Karpas-422 (cell line): ENCODE results near the gene ABCB10. TPM values are rescaled to one million over a fixed set of nuclear protein-coding genes. Genes with fewer than 3 reads are reported as not detected.
"Not testable (repeated sequence)": the region's sequence is repeated elsewhere in the genome, so short reads cannot be mapped to it uniquely, and the experiment has no call there.

Experiments
- DNase-seq: peaks from one replicate; pipeline ENCODE4 v3.0.0-alpha.2; 2015
- H2AFZ ChIP-seq: fragments of 200-600 bp; sonication (generic); 2 replicates; pipeline ENCODE4 v1.6.1; 2014; ENCODE audit warnings: antibody characterized with exemption, low read length, mixed read lengths
- H3K27ac ChIP-seq: fragments of 200-600 bp; sonication (generic); 2 replicates; pipeline ENCODE4 v1.5.1; 2014; ENCODE audit warnings: mild to moderate bottlenecking, low read length, moderate library complexity
- H3K27me3 ChIP-seq: fragments of 200-600 bp; sonication (generic); 2 replicates; pipeline ENCODE4 v1.6.1; 2014; ENCODE audit warnings: low read length, mixed read lengths
- H3K36me3 ChIP-seq: fragments of 200-600 bp; sonication (generic); 2 replicates; pipeline ENCODE4 v1.6.1; 2014; ENCODE audit warnings: low read length, mixed read lengths; ENCODE audit not compliant: insufficient read depth
- H3K4me1 ChIP-seq: fragments of 200-600 bp; sonication (generic); 2 replicates; pipeline ENCODE4 v1.6.1; 2014; ENCODE audit warnings: mild to moderate bottlenecking, low read length, mixed read lengths
- H3K4me2 ChIP-seq: fragments of 200-600 bp; sonication (generic); 2 replicates; pipeline ENCODE4 v1.6.1; 2014; ENCODE audit warnings: low read length, low read depth, mild to moderate bottlenecking; ENCODE audit not compliant: poor library complexity, severe bottlenecking
- H3K4me3 ChIP-seq: fragments of 200-600 bp; sonication (generic); 2 replicates; pipeline ENCODE4 v1.5.1; 2014; ENCODE audit warnings: mild to moderate bottlenecking, antibody characterized with exemption, low read length, mixed read lengths
- H3K79me2 ChIP-seq: fragments of 200-600 bp; sonication (generic); 2 replicates; pipeline ENCODE4 v1.6.1; 2014; ENCODE audit warnings: mild to moderate bottlenecking, low read length, mixed read lengths
- H3K9ac ChIP-seq: fragments of 200-600 bp; sonication (generic); 2 replicates; pipeline ENCODE4 v1.6.0; 2014; ENCODE audit warnings: low read length
- H3K9me2 ChIP-seq: fragments of 200-600 bp; sonication (generic), shearing (Covaris generic); replicated peaks from 2 replicates; pipeline ENCODE4 v1.6.0; 2014; ENCODE audit warnings: mild to moderate bottlenecking, low read length, moderate library complexity; ENCODE audit not compliant: insufficient read depth
- H3K9me3 ChIP-seq: fragments of 300-700, 200-600 bp; sonication (generic); 2 replicates; pipeline ENCODE4 v1.6.1; 2014; ENCODE audit warnings: low read length, mixed read lengths
- H4K20me1 ChIP-seq: fragments of 200-600 bp; sonication (generic); 2 replicates; pipeline ENCODE4 v1.6.1; 2014; ENCODE audit warnings: mild to moderate bottlenecking, antibody characterized with exemption, low read length, low read depth; ENCODE audit not compliant: insufficient read depth
- total RNA-seq: library from RNA; depleted of rRNA; stranded (reverse); fragments of >200 nt; shearing (Covaris generic); gene quantifications from 2 replicates; pipeline ENCODE4 v1.2.3, GENCODE V29; 2014; ENCODE audit warnings: low replicate concordance

Gene ABCB10
- total RNA-seq, 1 experiment from 2014 or later, result 27.8 TPM

GRCh38 chr1:229595876-229596275 is 37.4 kb upstream of the ABCB10 start:
- not testable (repeated sequence) for H3K4me2 ChIP-seq, H3K9ac ChIP-seq, H3K9me2 ChIP-seq, H3K9me3 ChIP-seq, H3K4me1 ChIP-seq, H4K20me1 ChIP-seq, DNase-seq, H3K27ac ChIP-seq, H3K36me3 ChIP-seq, H3K27me3 ChIP-seq, H3K4me3 ChIP-seq, H2AFZ ChIP-seq
- H3K79me2 ChIP-seq, result peaks cover 34% of the 10 kb centered on the region

GRCh38 chr1:229594227-229595008 is 35.9 kb upstream of the ABCB10 start:
- no peaks in the 10 kb centered on the region for H3K27me3 ChIP-seq
- H3K4me2 ChIP-seq, result no peak overlapping the region
- no peaks in the 10 kb centered on the region for H3K9me2 ChIP-seq
- no peak overlapping the region for H2AFZ ChIP-seq
- H3K4me1 ChIP-seq, result no peaks in the 10 kb centered on the region
- DNase-seq, result no peak
- no peak overlapping the region for H3K27ac ChIP-seq
- H3K36me3 ChIP-seq, result no peaks in the 10 kb centered on the region
- no peak overlapping the region for H3K4me3 ChIP-seq
- H3K79me2 ChIP-seq, result peaks cover 22% of the 10 kb centered on the region
- no peaks in the 10 kb centered on the region for H3K9me3 ChIP-seq
- H3K9ac ChIP-seq, result no peak overlapping the region
- H4K20me1 ChIP-seq, result no peaks in the 10 kb centered on the region

DNA sequence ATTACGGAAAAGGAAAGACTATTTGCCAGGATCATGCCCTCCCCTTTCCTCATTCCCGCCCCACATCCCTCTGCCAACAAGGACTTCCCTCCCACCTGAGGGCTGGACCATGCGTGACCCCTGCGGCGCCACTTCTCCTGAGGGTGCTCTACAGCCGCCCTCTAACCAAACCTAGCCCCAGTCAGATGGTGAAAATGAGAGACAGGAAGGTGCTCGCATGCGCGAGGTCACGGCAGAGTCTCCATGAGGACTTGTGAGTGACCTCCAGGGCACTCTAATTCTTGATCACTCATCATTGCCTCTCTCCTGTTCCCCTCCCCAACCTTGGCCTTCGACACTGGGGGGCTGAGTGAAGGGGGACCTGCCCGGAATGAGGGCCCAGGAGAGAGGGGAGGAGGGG is 35.3 kb upstream of the ABCB10 start:
- no peak overlapping the region for H3K9ac ChIP-seq
- no peak overlapping the region for H3K4me3 ChIP-seq
- no peaks in the 10 kb centered on the region for H3K27me3 ChIP-seq
- H2AFZ ChIP-seq, result no peak overlapping the region
- H3K4me2 ChIP-seq, result no peak overlapping the region
- H3K36me3 ChIP-seq, result no peaks in the 10 kb centered on the region
- H3K9me2 ChIP-seq, result no peaks in the 10 kb centered on the region
- peaks cover 15% of the 10 kb centered on the region for H3K79me2 ChIP-seq
- H3K4me1 ChIP-seq, result no peaks in the 10 kb centered on the region
- no peak overlapping the region for H3K27ac ChIP-seq
- no peaks in the 10 kb centered on the region for H3K9me3 ChIP-seq
- no peak for DNase-seq
- H4K20me1 ChIP-seq, result no peaks in the 10 kb centered on the region

GRCh38 chr1:229590119-229590518 is 31.6 kb upstream of the ABCB10 start:
- no peaks in the 10 kb centered on the region for H3K27me3 ChIP-seq
- 0 out of 2 replicates have a peak, but pooled peaks cover under 1% of the 10 kb centered on the region for H3K79me2 ChIP-seq
- DNase-seq, result no peak
- no peak overlapping the region for H3K9ac ChIP-seq
- no peaks in the 10 kb centered on the region for H3K36me3 ChIP-seq
- no peaks in the 10 kb centered on the region for H3K9me2 ChIP-seq
- H3K4me1 ChIP-seq, result no peaks in the 10 kb centered on the region
- no peaks in the 10 kb centered on the region for H4K20me1 ChIP-seq
- no peak overlapping the region for H3K4me2 ChIP-seq
- H3K27ac ChIP-seq, result no peak overlapping the region
- H3K4me3 ChIP-seq, result no peak overlapping the region
- H2AFZ ChIP-seq, result no peak overlapping the region
- H3K9me3 ChIP-seq, result no peaks in the 10 kb centered on the region

- Histone ChIP-seq H3K9me2 (no peaks in the 10 kb centered on the region), H3K27me3 (no peaks in the 10 kb centered on the region), H3K4me1 (peaks cover 2% of the 10 kb centered on the region; the same call in 1 of the 2 replicates)
Measured at GRCh38 chr1:229585338-229585737, 26.8 kb upstream of the ABCB10 start.

DNA sequence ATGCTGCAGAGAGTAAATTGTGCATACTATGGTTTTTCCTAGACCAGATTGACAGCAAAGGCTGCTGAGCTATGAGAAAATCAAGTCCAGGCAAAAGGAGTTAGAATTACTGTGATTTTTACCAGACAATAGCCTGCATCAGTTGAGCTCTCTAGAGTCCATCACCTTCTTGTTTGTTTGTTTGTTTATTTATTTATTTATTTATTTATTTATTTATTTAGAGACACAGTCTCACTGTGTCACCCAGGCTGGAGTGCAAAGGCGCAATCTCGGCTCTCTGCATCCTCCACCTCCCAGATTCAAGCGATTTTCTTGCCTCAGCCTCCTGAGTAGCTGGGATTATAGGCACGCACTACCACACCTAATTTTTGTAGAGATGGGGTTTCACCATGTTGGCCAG is 24.2 kb upstream of the ABCB10 start:
- no peak for DNase-seq
- Histone ChIP-seq H3K9me2 (no peaks in the 10 kb centered on the region), H3K9ac (no peak overlapping the region), H3K27me3 (no peaks in the 10 kb centered on the region), H3K4me2 (no peak overlapping the region), H3K27ac (no peak overlapping the region), H3K9me3 (no peaks in the 10 kb centered on the region), H2AFZ (no peak overlapping the region), H3K4me1 (peaks cover 21% of the 10 kb centered on the region), H3K79me2 (no peaks in the 10 kb centered on the region), H3K4me3 (no peak overlapping the region), H3K36me3 (no peaks in the 10 kb centered on the region), H4K20me1 (no peaks in the 10 kb centered on the region)

More at GRCh38 chr1:229585338-229585737, 26.8 kb upstream of the ABCB10 start:
- Histone ChIP-seq H3K79me2 (no peaks in the 10 kb centered on the region), H3K9ac (no peak overlapping the region), H3K9me3 (no peaks in the 10 kb centered on the region), H2AFZ (no peak overlapping the region), H3K27ac (no peak overlapping the region), H3K36me3 (no peaks in the 10 kb centered on the region), H3K4me3 (no peak overlapping the region), H4K20me1 (no peaks in the 10 kb centered on the region), H3K4me2 (no peak overlapping the region)
- no peak for DNase-seq

DNA sequence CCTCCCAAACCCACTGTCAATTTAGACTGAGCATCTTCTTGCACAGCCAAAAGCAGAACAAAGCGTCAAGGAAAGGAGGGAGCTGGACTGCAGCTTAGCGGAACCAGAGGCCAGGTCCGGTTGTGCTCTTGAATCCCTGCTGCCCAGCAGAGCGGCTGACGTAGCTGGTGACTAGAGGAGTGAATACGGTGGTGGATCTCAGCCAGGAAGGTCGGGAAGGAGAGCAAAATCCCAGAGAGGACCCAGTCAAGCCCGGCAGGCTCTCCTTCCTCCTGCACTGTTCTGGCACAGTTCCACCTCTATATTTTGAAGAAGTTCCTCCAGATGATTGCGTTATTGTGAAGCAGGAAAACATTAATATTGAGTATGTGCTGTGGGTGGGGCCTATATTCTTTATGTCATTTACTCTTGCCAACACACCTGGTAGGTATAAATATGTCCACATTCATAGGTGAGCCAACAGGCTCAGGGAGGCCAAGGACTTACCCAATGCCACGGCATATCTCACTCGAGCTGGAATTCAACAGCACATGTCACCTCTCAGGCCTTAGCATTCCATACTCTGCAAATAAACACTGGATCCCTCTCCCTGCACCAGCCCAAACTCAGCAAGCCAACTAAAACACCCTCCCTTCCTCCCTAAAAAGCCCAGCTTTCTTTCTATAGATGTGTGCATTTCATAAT is 23.6 kb upstream of the ABCB10 start:
- Histone ChIP-seq H4K20me1 (no peaks in the 10 kb centered on the region), H3K4me1 (peaks cover 21% of the 10 kb centered on the region), H3K36me3 (no peaks in the 10 kb centered on the region), H3K4me3 (no peak overlapping the region), H3K9me2 (no peaks in the 10 kb centered on the region), H3K79me2 (no peaks in the 10 kb centered on the region), H3K9ac (no peak overlapping the region), H2AFZ (no peak overlapping the region), H3K4me2 (no peak overlapping the region), H3K9me3 (no peaks in the 10 kb centered on the region), H3K27me3 (no peaks in the 10 kb centered on the region), H3K27ac (no peak overlapping the region)
- DNase-seq, result no peak

- Histone ChIP-seq H3K36me3 (no peaks in the 10 kb centered on the region), H3K27ac (no peak overlapping the region), H3K9me3 (no peaks in the 10 kb centered on the region), H2AFZ (no peak overlapping the region), H3K9me2 (no peaks in the 10 kb centered on the region), H3K4me2 (no peak overlapping the region), H3K4me1 (peaks cover 21% of the 10 kb centered on the region), H3K9ac (no peak overlapping the region), H3K27me3 (no peaks in the 10 kb centered on the region), H3K79me2 (no peaks in the 10 kb centered on the region), H3K4me3 (no peak overlapping the region), H4K20me1 (no peaks in the 10 kb centered on the region)
- DNase-seq, result no peak
Measured at GRCh38 chr1:229581485-229581884, 23.0 kb upstream of the ABCB10 start.
